Measurements from ENCODE around the gene SPATA13.
A peak's percentile ranks its signal among the peaks of the same experiment; 100 is the strongest.

SPATA13 gene

GRCh38 chr13:24220086-24220703 is 59.7 kb downstream of the SPATA13 start:
- TF ChIP-seq CTCF (IDR thresholded peaks at IDR 0.05): peak; percentile 61
- Histone ChIP-seq H3K4me3 (ENCODE audit: low read depth in 1 of 2, low read length in 1 of 2) (no peak overlapping the region), H3K27me3 (no peaks in the 10 kb centered on the region)

GRCh38 chr13:24221007-24221406 is 60.5 kb downstream of the SPATA13 start:
- Histone ChIP-seq H3K36me3 (no peaks in the 10 kb centered on the region), H3K27me3 (no peaks in the 10 kb centered on the region), H3K4me3 (ENCODE audit: low read depth in 1 of 2, low read length in 1 of 2) (no peak overlapping the region), H3K27ac (no peak overlapping the region), H3K9me3 (no peaks in the 10 kb centered on the region), H3K4me1 (ENCODE audit: control insufficient read depth in 1 of 2, insufficient read depth in 1 of 2, low read depth in 1 of 2, low read length in 1 of 2) (peaks cover 19% of the 10 kb centered on the region in 2 experiments)
- no peak for TF ChIP-seq CTCF (IDR thresholded peaks at IDR 0.05)

More at GRCh38 chr13:24220086-24220703, 59.7 kb downstream of the SPATA13 start:
- H3K4me1 ChIP-seq (ENCODE audit: control insufficient read depth in 1 of 2, insufficient read depth in 1 of 2, low read depth in 1 of 2, low read length in 1 of 2): peaks cover 19% of the 10 kb centered on the region in 2 experiments
- H3K9me3 ChIP-seq: no peaks in the 10 kb centered on the region
- no peak overlapping the region for H3K27ac ChIP-seq
- H3K36me3 ChIP-seq: no peaks in the 10 kb centered on the region

- no peak overlapping the region for H3K27ac ChIP-seq
- H3K36me3 ChIP-seq: no peaks in the 10 kb centered on the region
- no peaks in the 10 kb centered on the region for H3K27me3 ChIP-seq
- no peak for TF ChIP-seq CTCF (IDR thresholded peaks at IDR 0.05)
- H3K9me3 ChIP-seq: no peaks in the 10 kb centered on the region
- H3K4me3 ChIP-seq (ENCODE audit: low read depth in 1 of 2, low read length in 1 of 2): no peak overlapping the region
- peaks cover 13% of the 10 kb centered on the region in 2 experiments for H3K4me1 ChIP-seq (ENCODE audit: control insufficient read depth in 1 of 2, insufficient read depth in 1 of 2, low read depth in 1 of 2, low read length in 1 of 2)
Measured at GRCh38 chr13:24222756-24223155, 62.2 kb downstream of the SPATA13 start.

GRCh38 chr13:24223341-24224231 is 63.1 kb downstream of the SPATA13 start:
- no peak for TF ChIP-seq CTCF (IDR thresholded peaks at IDR 0.05)
- Histone ChIP-seq H3K4me3 (ENCODE audit: low read depth in 1 of 2, low read length in 1 of 2) (peak overlapping the region; percentile 18 to 27), H3K4me1 (ENCODE audit: control insufficient read depth in 1 of 2, insufficient read depth in 1 of 2, low read depth in 1 of 2, low read length in 1 of 2) (peaks cover 9% of the 10 kb centered on the region in 2 experiments), H3K27me3 (no peaks in the 10 kb centered on the region), H3K27ac (no peak overlapping the region), H3K9me3 (no peaks in the 10 kb centered on the region), H3K36me3 (no peaks in the 10 kb centered on the region)

- Histone ChIP-seq H3K36me3 (no peaks in the 10 kb centered on the region), H3K4me1 (ENCODE audit: control insufficient read depth in 1 of 2, insufficient read depth in 1 of 2, low read depth in 1 of 2, low read length in 1 of 2) (peaks cover 9 to 13% of the 10 kb centered on the region in 2 experiments), H3K9me3 (no peaks in the 10 kb centered on the region), H3K4me3 (ENCODE audit: low read depth in 1 of 2, low read length in 1 of 2) (peak overlapping the region; percentile 18 to 27), H3K27ac (no peak overlapping the region), H3K27me3 (no peaks in the 10 kb centered on the region)
- no peak for TF ChIP-seq CTCF (IDR thresholded peaks at IDR 0.05)
Measured at GRCh38 chr13:24224232-24224680, 63.7 kb downstream of the SPATA13 start.

All from neutrophil (primary cell).